ENCODE measurements around the gene GPR137B.
A peak's percentile ranks its signal among the peaks of the same experiment; 100 is the strongest.

The GPR137B gene

GRCh38 chr1:236114076-236114747 is 28.1 kb upstream of the GPR137B start:
- no peak for DNase-seq

DNA sequence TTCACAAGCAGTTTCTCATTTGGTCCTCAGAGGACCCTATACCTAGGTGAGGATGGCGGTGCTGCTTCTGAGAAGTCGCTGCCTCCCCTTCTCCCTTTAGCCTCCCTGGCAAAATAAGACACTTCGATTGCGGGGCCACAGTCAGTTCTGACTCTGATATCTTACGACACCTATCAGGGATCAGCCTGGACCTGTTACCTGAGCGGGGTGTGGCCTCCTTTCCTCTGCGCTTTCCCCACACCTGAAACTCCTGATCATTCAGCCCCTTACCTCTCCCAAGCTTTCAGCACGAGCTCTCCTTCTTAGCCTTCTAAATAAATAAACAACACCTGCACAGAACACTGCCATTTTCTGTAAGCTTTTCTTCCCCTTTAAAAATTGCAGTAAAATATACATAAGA is 24.6 kb upstream of the GPR137B start:
- DNase-seq = no peak

DNA sequence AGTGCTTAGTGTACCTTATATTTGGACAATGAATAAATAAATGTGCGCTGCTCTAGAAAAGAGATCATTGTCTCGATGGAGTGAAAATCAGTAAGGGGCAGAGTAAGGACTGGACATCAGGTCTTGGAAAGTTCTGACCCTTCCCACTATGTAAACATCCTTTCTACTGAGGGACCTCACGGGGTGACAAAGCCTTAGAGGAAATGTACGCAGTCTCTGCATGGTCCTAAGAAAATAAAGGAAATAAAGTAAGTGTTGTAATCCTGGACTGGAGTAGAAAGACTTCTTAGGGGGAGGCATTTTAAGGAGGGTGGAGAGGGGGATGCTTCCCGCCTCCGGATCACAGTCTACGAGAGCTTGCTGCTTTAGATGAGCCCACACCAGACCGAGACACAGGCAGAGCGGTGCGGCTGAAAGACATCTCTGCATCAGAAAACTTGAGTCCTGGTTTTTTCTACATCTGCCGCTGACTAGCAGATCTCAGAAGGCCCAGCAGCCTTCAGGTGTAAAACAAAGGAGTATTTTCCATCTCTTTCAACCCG is 22.3 kb upstream of the GPR137B start:
- DNase-seq = no peak

GRCh38 chr1:236120721-236121153 is 21.6 kb upstream of the GPR137B start:
- DNase-seq = no peak

DNA sequence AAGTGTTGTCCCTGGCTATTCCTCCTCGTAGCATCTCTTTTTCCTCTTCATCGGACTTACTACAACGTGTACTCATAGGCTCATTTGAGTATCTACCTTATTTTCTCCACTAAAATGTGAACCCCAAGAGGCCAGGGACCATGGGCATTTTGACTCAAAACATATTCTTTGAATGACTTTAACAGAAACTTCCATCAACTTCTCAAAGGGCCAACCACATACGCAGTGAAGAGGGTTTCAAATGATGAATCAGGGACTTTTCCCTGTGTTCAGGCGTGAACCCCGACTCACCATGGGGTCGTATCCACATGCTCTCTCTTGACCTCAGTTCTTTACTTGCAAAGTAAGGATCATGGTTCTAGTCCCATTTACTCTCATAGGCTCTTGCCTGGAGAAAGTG is 20.2 kb upstream of the GPR137B start:
- no peak for DNase-seq

DNA sequence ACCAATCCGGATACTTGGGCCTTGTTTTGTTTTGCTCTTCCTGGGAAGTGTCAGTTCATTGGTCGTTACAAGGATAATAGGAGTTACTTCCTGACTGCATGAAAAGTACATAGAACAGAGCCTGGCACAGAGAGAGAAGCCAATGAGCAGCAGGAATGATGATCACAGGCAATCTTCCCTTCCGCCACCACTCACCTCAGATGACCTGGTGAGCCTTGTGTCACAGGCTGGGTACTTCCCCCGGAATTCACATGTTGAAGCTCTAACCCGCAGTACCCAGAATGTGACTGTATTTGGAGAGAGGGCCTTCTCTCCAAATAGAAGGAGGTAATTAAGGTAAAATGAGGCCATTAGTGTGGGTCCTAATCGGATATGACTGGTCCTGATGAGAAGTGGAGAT is 18.8 kb upstream of the GPR137B start:
- DNase-seq = no peak

- no peak for DNase-seq
Observed at GRCh38 chr1:236124965-236125364, 17.4 kb upstream of the GPR137B start.

DNA sequence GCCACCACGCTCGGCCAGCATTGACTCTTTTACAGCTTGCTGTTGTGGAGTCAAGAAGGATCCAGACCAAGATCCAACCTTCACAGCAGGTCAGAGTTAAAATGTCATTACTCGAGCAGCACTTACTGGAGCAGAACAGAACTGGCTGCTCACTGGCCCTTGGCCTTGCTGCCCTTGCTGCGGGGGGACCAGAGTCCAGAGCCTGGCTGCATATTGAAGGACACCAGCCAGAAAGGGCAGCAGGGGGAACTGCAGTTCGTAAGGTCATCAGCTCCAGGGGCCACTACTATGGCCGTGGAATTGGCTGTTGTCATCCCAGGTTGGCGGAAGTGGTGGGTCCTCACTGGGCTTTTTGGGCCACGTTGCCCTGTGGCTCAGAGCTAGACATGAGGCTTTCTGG is 15.3 kb upstream of the GPR137B start:
- DNase-seq = no peak

GRCh38 chr1:236128646-236129178 is 13.6 kb upstream of the GPR137B start:
- no peak for DNase-seq

DNA sequence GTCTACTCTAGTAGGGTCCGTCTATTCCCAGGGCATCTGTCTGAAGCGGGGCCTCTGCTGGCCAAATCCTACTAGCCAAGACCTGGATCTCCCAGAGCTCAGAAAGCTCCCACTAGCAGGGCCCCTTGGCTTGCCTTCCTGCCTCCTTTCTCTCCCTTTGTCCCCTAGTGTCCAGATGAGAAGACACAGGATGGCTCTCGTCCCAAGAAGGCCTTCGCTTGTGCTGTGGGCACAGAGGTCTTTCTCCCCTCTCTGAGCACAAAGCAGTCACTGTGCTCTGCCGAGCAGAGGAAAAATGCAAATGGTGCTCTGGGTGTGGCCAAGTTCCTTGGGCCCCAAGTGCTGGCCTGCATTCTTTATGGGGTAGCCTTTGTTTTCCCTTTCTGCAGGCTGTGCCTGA is 13.0 kb upstream of the GPR137B start:
- no peak for DNase-seq

- DNase-seq = no peak
Observed at GRCh38 chr1:236130372-236130771, 12.0 kb upstream of the GPR137B start.

DNA sequence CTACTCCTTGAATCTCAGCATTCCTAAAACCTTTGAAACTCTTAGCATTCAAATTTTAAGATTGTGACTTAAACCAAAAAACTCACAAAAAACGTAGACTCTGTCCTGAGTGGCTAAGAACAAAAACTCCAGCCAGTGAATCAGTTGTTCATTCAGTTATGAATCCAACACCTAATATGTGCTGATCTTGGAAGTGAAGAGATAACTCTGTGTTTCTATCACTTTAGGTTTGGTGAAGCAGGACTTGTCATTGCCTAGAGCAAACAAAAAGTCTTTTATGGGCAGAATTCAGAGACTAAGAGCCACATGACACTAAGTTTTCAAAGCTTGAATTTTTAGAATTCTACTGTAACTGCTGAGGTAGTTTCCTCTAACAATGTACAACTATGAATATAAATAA is 10.4 kb upstream of the GPR137B start:
- DNase-seq = no peak

- DNase-seq = no peak
Observed at GRCh38 chr1:236132420-236133046, 9.8 kb upstream of the GPR137B start.

GRCh38 chr1:236133339-236133738 is 9.0 kb upstream of the GPR137B start:
- DNase-seq = no peak

GRCh38 chr1:236133802-236134201 is 8.5 kb upstream of the GPR137B start:
- DNase-seq = no peak

- DNase-seq = no peak
Observed at GRCh38 chr1:236137285-236137852, 5.0 kb upstream of the GPR137B start.

- no peak for DNase-seq
Observed at GRCh38 chr1:236139495-236139894, 2.8 kb upstream of the GPR137B start.

DNA sequence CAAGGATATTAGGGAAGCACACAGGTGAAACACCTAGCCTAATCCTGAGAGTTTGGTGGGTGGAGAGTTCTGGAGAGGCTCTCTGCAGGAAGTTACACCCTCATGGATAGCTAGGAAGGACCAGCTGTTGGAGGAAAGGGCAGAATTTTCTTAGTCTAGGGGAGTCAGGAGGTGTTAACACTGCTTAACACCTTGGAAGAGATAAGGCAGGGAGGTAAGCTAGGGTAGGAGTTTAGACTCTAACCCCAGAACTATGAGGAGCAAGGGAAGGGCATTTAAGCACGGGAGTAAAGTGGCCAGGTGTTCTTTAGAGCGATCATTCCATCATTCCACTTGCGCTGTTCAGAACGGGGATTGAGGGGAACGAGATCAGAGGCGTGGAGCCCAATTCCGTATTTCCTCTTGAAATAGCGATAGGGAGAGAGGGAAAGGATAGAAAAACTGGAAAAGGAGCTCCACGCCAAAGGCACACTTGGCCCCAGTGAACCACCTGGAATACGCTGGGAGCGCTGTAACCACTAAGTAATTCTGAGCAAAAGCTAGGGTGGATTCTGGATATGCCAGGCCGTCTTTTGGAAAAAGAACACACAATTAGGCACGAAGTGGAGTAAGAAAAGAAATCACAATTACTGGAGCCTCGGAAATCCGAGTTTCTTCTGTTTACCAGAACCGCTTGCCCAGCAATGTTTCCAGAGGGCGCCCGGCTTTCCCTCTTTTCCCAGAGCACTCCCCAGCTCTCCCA is 1.5 kb upstream of the GPR137B start:
- no peak for DNase-seq

DNA sequence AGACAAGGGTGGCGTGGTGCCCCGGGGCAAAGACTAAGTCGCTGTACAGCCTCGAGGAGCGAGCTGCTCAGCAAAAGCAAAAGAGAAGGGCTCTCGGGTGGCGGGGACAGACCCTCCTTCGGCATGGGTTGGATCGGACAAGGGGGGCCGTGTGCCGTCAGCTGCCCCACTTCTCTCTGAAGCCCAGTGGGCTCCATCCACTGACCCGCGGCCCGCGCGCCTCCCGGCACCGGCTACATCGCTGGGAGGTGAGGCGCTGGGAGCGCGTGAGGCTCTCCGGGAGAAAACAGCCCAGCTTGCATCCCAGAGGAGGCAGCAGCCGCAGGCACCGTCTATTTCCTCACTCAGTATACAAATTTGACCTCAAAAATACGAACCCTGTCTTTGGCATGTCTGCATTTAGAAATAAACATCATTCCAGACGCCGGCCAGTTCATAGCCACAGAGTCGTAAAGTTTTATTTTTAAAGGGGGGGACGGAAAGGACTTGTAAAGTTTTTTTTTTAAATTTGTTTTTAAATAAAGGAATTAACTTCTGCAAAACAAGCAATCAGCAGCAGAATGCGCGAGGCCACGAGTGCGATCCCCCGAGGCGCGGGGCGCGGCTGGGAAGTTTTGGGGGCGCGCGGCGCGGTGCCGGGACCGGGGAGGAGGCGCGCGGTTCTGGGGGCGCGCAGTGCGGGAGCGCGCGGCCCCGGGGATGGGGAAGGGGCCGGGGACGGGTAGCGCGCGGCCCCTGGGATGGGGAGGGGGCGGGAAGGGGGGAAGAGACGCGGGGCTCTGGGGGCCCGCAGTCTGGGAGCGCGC is 689 bp upstream of the GPR137B start:
- no peak for DNase-seq

- peak; percentile 6 for DNase-seq
Observed at GRCh38 chr1:236143104-236143948, 987 bp downstream of the GPR137B start.

DNA sequence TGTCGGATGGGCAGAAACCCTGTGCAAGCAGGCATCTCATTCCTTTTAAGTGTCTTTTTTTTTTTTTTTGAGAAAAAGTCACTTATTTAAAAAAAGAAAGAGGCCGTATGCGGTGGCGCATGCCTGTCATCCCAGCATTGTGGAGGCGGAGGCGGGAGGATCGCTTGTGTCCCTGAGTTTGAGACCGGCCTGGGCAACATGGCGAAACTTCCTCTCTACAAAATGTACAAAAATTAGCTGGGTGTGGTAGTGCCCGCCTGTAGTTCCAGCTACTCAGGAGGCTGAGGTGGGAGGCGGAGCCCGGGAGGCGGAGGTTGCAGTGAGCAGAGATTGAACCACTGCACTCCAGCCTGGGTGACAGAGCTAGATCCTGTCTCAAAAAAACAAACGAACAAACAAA is 1.7 kb downstream of the GPR137B start:
- no peak for DNase-seq

All from T-helper 9 cell (primary cell).